Activated T-cell treated with anti-CD3 and anti-CD28 coated beads for 48 hours (primary cell): Measurements from ENCODE around the gene PSEN1.
"Not testable (repeated sequence)": the region's sequence is repeated elsewhere in the genome, so short reads cannot be mapped to it uniquely, and the experiment has no call there.

Experiments
- DNase-seq: peaks from one replicate; pipeline ENCODE4 v3.0.0-alpha.2; 2020; ENCODE audit warnings: low read depth

Gene PSEN1

GRCh38 chr14:73166399-73166798, 30.1 kb downstream of the PSEN1 start:
- DNase-seq = no peak

GRCh38 chr14:73167727-73168126, 31.4 kb downstream of the PSEN1 start:
- DNase-seq = no peak

- no peak for DNase-seq
These were observed 32.0 kb downstream of the PSEN1 start for GRCh38 chr14:73168274-73168673.

GRCh38 chr14:73168691-73169090, 32.4 kb downstream of the PSEN1 start:
- no peak for DNase-seq

GRCh38 chr14:73169855-73170254, 33.5 kb downstream of the PSEN1 start:
- not testable (repeated sequence) for DNase-seq

- DNase-seq = no peak
These were observed 34.4 kb downstream of the PSEN1 start for GRCh38 chr14:73170686-73171085.

GRCh38 chr14:73172500-73172899, 36.2 kb downstream of the PSEN1 start:
- DNase-seq = no peak

- no peak for DNase-seq
These were observed 36.9 kb downstream of the PSEN1 start for GRCh38 chr14:73173092-73173735.

- no peak for DNase-seq
These were observed 40.4 kb downstream of the PSEN1 start for GRCh38 chr14:73176685-73177084.

GRCh38 chr14:73180385-73180805, 44.1 kb downstream of the PSEN1 start:
- DNase-seq = no peak

- DNase-seq = not testable (repeated sequence)
These were observed 44.7 kb downstream of the PSEN1 start for GRCh38 chr14:73180969-73181368.

- DNase-seq = no peak
These were observed 52.2 kb downstream of the PSEN1 start for GRCh38 chr14:73188501-73188911.

- no peak for DNase-seq
These were observed 53.3 kb downstream of the PSEN1 start for GRCh38 chr14:73189651-73190050.

- DNase-seq = no peak
These were observed 55.1 kb downstream of the PSEN1 start for GRCh38 chr14:73191441-73191840.

- DNase-seq = not testable (repeated sequence)
These were observed 58.0 kb downstream of the PSEN1 start for GRCh38 chr14:73194306-73194705.

- no peak for DNase-seq
These were observed 61.9 kb downstream of the PSEN1 start for GRCh38 chr14:73198253-73198652.

GRCh38 chr14:73203527-73203926, 67.2 kb downstream of the PSEN1 start:
- no peak for DNase-seq

- DNase-seq = no peak
These were observed 71.3 kb downstream of the PSEN1 start for GRCh38 chr14:73207615-73208014.

GRCh38 chr14:73208390-73208789, 72.1 kb downstream of the PSEN1 start:
- no peak for DNase-seq

- DNase-seq = no peak
These were observed 72.5 kb downstream of the PSEN1 start for GRCh38 chr14:73208846-73209245.

GRCh38 chr14:73209953-73210352, 73.6 kb downstream of the PSEN1 start:
- no peak for DNase-seq

- DNase-seq = no peak
These were observed 75.1 kb downstream of the PSEN1 start for GRCh38 chr14:73211251-73212040.

- DNase-seq = no peak
These were observed 79.7 kb downstream of the PSEN1 start for GRCh38 chr14:73216030-73216429.

GRCh38 chr14:73217411-73217810, 81.1 kb downstream of the PSEN1 start:
- no peak for DNase-seq
